Measurements from ENCODE around the gene SNPH. TPM values are rescaled to one million over a fixed set of nuclear protein-coding genes. Genes with fewer than 3 reads are reported as not detected.

The SNPH gene
- total and polyA plus RNA-seq, 2 of the 8 experiments (the other 6 are each of a cell fraction or from before 2014, with no cell fraction given) = 0.98 to 4.9 TPM

GRCh38 chr20:1241456-1241855 lies 24.6 kb upstream of the SNPH start (continued):
- TF ChIP-seq POLR2AphosphoS5 (IDR thresholded peaks at IDR 0.05; ENCODE audit: low read depth, low read length) (no peak), ASH2L (IDR thresholded peaks at IDR 0.05; ENCODE audit: low read length) (no peak), HDAC6 (IDR thresholded peaks at IDR 0.05; ENCODE audit: low read depth, low read length) (no peak), CTCF (IDR thresholded peaks at IDR 0.05; ENCODE audit: control extremely low read depth in 1 of 3, insufficient read depth in 1 of 3, low read depth in 1 of 3, low read length in 3 of 3) (no peak), HDAC2 (IDR thresholded peaks at IDR 0.05; ENCODE audit: borderline replicate concordance in 1 of 2, low read depth in 2 of 2, low read length in 2 of 2) (no peak), CBX5 (IDR thresholded peaks at IDR 0.05; ENCODE audit: low read depth, low read length) (no peak), RAD21 (IDR thresholded peaks at IDR 0.05 in 1 of 2, conservative IDR thresholded peaks at IDR 0.05 in 1 of 2; ENCODE audit: low read depth in 2 of 2, low read length in 2 of 2) (no peak), JUN (IDR thresholded peaks at IDR 0.05; ENCODE audit: low read depth, low read length) (no peak)

Measured in H1 (cell line).